Measurements from ENCODE around the gene PLA2G15.
"Not testable (repeated sequence)": the region's sequence is repeated elsewhere in the genome, so short reads cannot be mapped to it uniquely, and the experiment has no call there.

PLA2G15 gene

GRCh38 chr16:68281368-68282063 lies 36.3 kb downstream of the PLA2G15 start:
- no peak for DNase-seq

- no peak for DNase-seq
Measured at GRCh38 chr16:68282064-68282452, 36.9 kb downstream of the PLA2G15 start.

- DNase-seq, result no peak
Measured at GRCh38 chr16:68283346-68283745, 38.2 kb downstream of the PLA2G15 start.

- DNase-seq, result peak in 1 of 5 experiments; percentile 41
Measured at GRCh38 chr16:68283801-68284598, 38.8 kb downstream of the PLA2G15 start.

- DNase-seq, result peak in 1 of 5 experiments; percentile 26
Measured at GRCh38 chr16:68284847-68285246, 39.7 kb downstream of the PLA2G15 start.

GRCh38 chr16:68285683-68286082 lies 40.5 kb downstream of the PLA2G15 start:
- no peak for DNase-seq

GRCh38 chr16:68286153-68287074 lies 41.2 kb downstream of the PLA2G15 start:
- peak in 2 of 5 experiments; percentile 54 to 69 for DNase-seq

- peak in 2 of 5 experiments; percentile 55 to 88 for DNase-seq
Measured at GRCh38 chr16:68287276-68288251, 42.4 kb downstream of the PLA2G15 start.

GRCh38 chr16:68288252-68288650 lies 43.1 kb downstream of the PLA2G15 start:
- DNase-seq, result no peak

GRCh38 chr16:68288796-68289195 lies 43.6 kb downstream of the PLA2G15 start:
- not testable (repeated sequence) for DNase-seq

GRCh38 chr16:68289202-68289601 lies 44.0 kb downstream of the PLA2G15 start:
- DNase-seq, result no peak

- DNase-seq, result peak in 4 of 5 experiments; percentile 37 to 84 (median 42)
Measured at GRCh38 chr16:68289621-68290329, 44.6 kb downstream of the PLA2G15 start.

GRCh38 chr16:68290450-68290849 lies 45.3 kb downstream of the PLA2G15 start:
- DNase-seq, result no peak

- no peak for DNase-seq
Measured at GRCh38 chr16:68291227-68291626, 46.1 kb downstream of the PLA2G15 start.

- DNase-seq, result no peak
Measured at GRCh38 chr16:68292425-68292824, 47.3 kb downstream of the PLA2G15 start.

GRCh38 chr16:68296291-68296690 lies 51.1 kb downstream of the PLA2G15 start:
- no peak for DNase-seq

- no peak for DNase-seq
Measured at GRCh38 chr16:68296693-68297092, 51.5 kb downstream of the PLA2G15 start.

GRCh38 chr16:68297908-68298307 lies 52.7 kb downstream of the PLA2G15 start:
- DNase-seq, result no peak

GRCh38 chr16:68298312-68298711 lies 53.1 kb downstream of the PLA2G15 start:
- DNase-seq, result no peak

- DNase-seq, result no peak
Measured at GRCh38 chr16:68298907-68299561, 53.9 kb downstream of the PLA2G15 start.
